ENCODE measurements around the gene FAM169A. TPM values are rescaled to one million over a fixed set of nuclear protein-coding genes. Genes with fewer than 3 reads are reported as not detected.

Gene FAM169A
- total RNA-seq, 1 donor from 2014 or later = 23.8 TPM

- H3K27ac ChIP-seq = no peak overlapping the region
- H3K4me1 ChIP-seq = peaks cover 22% of the 10 kb centered on the region
- no peak for TF ChIP-seq EZH2 (IDR thresholded peaks at IDR 0.05)
- no peak for TF ChIP-seq EZH2phosphoT487 (IDR thresholded peaks at IDR 0.05)
- no peak for TF ChIP-seq CTCF (IDR thresholded peaks at IDR 0.05)
These were observed 14.4 kb downstream of the FAM169A start for GRCh38 chr5:74851684-74852353.

DNA sequence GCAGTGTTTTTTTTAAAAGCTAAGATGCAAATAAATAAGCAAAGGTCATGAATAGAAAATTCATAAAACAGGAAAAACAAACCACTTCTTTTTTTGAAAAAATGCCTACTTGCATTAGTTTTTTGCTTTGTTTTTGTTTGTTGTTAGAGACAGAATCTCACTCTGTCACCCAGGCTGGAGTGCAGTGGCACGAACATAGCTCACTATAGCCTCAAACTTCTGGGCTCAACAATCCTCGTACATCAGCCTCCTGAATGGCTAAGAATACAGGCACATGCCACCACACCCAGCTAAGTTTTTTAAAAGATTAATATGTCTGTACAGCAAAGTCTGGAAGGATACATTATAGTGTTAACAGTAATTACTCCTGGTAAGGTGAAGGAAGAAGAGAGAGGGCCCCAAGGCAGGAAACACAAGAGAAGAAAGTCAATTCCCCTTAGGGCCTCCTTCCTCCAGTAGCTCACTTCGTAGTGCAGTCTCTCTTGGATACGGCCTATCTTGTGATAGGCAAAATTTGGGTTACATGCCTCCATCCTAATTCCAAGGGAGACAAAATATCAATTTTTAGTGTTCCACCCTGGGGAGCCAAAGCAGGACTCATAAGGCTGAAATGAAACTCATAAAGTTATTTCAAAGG, 15.3 kb downstream of the FAM169A start:
- peaks cover 21% of the 10 kb centered on the region for H4K20me1 ChIP-seq (ENCODE audit: low read depth)
- H3K4me1 ChIP-seq = peaks cover 22% of the 10 kb centered on the region
- no peak overlapping the region for H3K4me3 Mint-ChIP-seq
- H3K9me3 ChIP-seq (ENCODE audit: low read depth) = peaks cover 2% of the 10 kb centered on the region
- no peaks in the 10 kb centered on the region for H3K27me3 ChIP-seq
- no peak overlapping the region for H3K27ac ChIP-seq
- DNase-seq (ENCODE audit: low spot score) = no peak
- peaks cover 13% of the 10 kb centered on the region for H3K9me3 Mint-ChIP-seq
- H2AFZ ChIP-seq (replicated peaks) = no peak overlapping the region
- H3K9ac ChIP-seq = no peak overlapping the region
- no peak overlapping the region for H3K27ac Mint-ChIP-seq
- TF ChIP-seq CTCF (IDR thresholded peaks at IDR 0.05) (no peak), EZH2phosphoT487 (IDR thresholded peaks at IDR 0.05) (no peak), EZH2 (IDR thresholded peaks at IDR 0.05) (no peak)
- H3K79me2 ChIP-seq (ENCODE audit: low read depth) = peaks cover 98% of the 10 kb centered on the region
- peaks cover 1% of the 10 kb centered on the region for H3K36me3 ChIP-seq
- no peak overlapping the region for H3K4me3 ChIP-seq
- no peaks in the 10 kb centered on the region for H3F3A ChIP-seq (ENCODE audit: low read depth)
- H3K4me2 ChIP-seq = no peak overlapping the region
- peaks cover 2% of the 10 kb centered on the region for H3K27me3 Mint-ChIP-seq (ENCODE audit: insufficient read depth, low read depth)
- H3K4me1 Mint-ChIP-seq = peaks cover 16% of the 10 kb centered on the region
- H3K36me3 Mint-ChIP-seq = peaks cover 10% of the 10 kb centered on the region

More at GRCh38 chr5:74851684-74852353, 14.4 kb downstream of the FAM169A start:
- no peaks in the 10 kb centered on the region for H3F3A ChIP-seq (ENCODE audit: low read depth)
- H4K20me1 ChIP-seq (ENCODE audit: low read depth) = peaks cover 12% of the 10 kb centered on the region
- Mint-ChIP-seq H3K27ac (no peak overlapping the region), H3K9me3 (peaks cover 20% of the 10 kb centered on the region), H3K4me3 (no peak overlapping the region), H3K36me3 (peaks cover 15% of the 10 kb centered on the region), H3K27me3 (ENCODE audit: insufficient read depth, low read depth) (peaks cover 2% of the 10 kb centered on the region), H3K4me1 (peaks cover 16% of the 10 kb centered on the region)
- H2AFZ ChIP-seq (replicated peaks) = no peak overlapping the region
- peaks cover 9% of the 10 kb centered on the region for H3K36me3 ChIP-seq
- no peak for DNase-seq (ENCODE audit: low spot score)
- H3K9ac ChIP-seq = no peak overlapping the region
- no peak overlapping the region for H3K4me3 ChIP-seq
- H3K79me2 ChIP-seq (ENCODE audit: low read depth) = peaks cover 98% of the 10 kb centered on the region
- peaks cover 8% of the 10 kb centered on the region for H3K9me3 ChIP-seq (ENCODE audit: low read depth)
- H3K27me3 ChIP-seq = no peaks in the 10 kb centered on the region
- H3K4me2 ChIP-seq = no peak overlapping the region

DNA sequence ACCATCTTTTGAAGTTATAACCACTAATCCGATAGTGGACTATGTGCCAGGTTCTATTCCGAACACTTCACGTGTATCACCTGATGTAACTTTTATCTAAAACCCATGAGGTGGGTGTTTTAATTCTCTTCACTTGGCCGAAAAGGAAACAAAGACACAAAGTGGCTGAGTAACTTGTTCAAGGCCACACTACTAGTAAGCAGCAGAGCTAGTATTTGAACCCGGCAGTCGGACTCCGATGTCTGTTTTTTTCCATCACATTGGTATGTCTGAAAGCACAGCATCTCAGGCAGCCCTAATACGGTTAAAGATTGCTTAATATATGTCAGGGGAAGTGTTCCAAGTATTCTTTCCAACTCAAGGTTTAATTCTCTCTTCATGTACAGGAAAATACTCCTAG, 16.2 kb downstream of the FAM169A start:
- H3K27ac ChIP-seq = no peak overlapping the region
- H3K4me2 ChIP-seq = no peak overlapping the region
- Mint-ChIP-seq H3K4me3 (no peak overlapping the region), H3K4me1 (peaks cover 14% of the 10 kb centered on the region), H3K9me3 (peaks cover 5% of the 10 kb centered on the region), H3K27me3 (ENCODE audit: insufficient read depth, low read depth) (peaks cover 2% of the 10 kb centered on the region), H3K36me3 (peaks cover 4% of the 10 kb centered on the region), H3K27ac (no peak overlapping the region)
- TF ChIP-seq EZH2phosphoT487 (IDR thresholded peaks at IDR 0.05) = no peak
- no peak for TF ChIP-seq EZH2 (IDR thresholded peaks at IDR 0.05)
- no peak for TF ChIP-seq CTCF (IDR thresholded peaks at IDR 0.05)
- peaks cover 21% of the 10 kb centered on the region for H4K20me1 ChIP-seq (ENCODE audit: low read depth)
- no peaks in the 10 kb centered on the region for H3K27me3 ChIP-seq
- H3K9ac ChIP-seq = no peak overlapping the region
- no peaks in the 10 kb centered on the region for H3K36me3 ChIP-seq
- no peak for DNase-seq (ENCODE audit: low spot score)
- H3K4me1 ChIP-seq = peaks cover 22% of the 10 kb centered on the region
- H3F3A ChIP-seq (ENCODE audit: low read depth) = no peaks in the 10 kb centered on the region
- H3K9me3 ChIP-seq (ENCODE audit: low read depth) = no peaks in the 10 kb centered on the region
- no peak overlapping the region for H2AFZ ChIP-seq (replicated peaks)
- no peak overlapping the region for H3K4me3 ChIP-seq
- H3K79me2 ChIP-seq (ENCODE audit: low read depth) = peaks cover 98% of the 10 kb centered on the region
